H1 (cell line): ENCODE data around the gene HEPHL1. TPM values are rescaled to one million over a fixed set of nuclear protein-coding genes. Genes with fewer than 3 reads are reported as not detected.

ENCODE experiments used
- CHD7 ChIP-seq: fragments of 300-600 bp; sonication (generic); IDR thresholded peaks from 2 replicates; pipeline ENCODE4 v1.7.1; 2012; ENCODE audit warnings: low read length, moderate library complexity, mild to moderate bottlenecking, inconsistent platforms; ENCODE audit not compliant: insufficient replicate concordance
- MAX ChIP-seq: IDR thresholded peaks from 2 replicates; pipeline ENCODE4 v1.6.1; 2012; ENCODE audit warnings: inconsistent platforms
- polyA plus RNA-seq, 7 experiments: library from polyadenylated mRNA; depleted of rRNA in 3 of 7; stranded (reverse) in 5 of 7; unstranded in 2 of 7; fragments of >200 nt in 5 of 7; fragments of 200-250 nt in 2 of 7; gene quantifications; 1 replicate in 5 of 7; 2 replicates in 1 of 7; 4 replicates in 1 of 7; pipeline versions ENCODE4 v1.2.1 to v1.2.3, GENCODE V29; 2011 to 2013; ENCODE audit warnings: missing spikeins in 2 of 7, mixed read lengths in 2 of 7
- total RNA-seq: library from RNA; stranded (reverse); fragmentation: NEBNext Ultra II Directional; extraction: Animal tissue kit (Norgen Biotek cat#: 25700); gene quantifications from 2 replicates; pipeline ENCODE4 v1.2.1, GENCODE V29; 2021

HEPHL1 gene
- total and polyA plus RNA-seq, 2 of the 8 experiments (the other 6 are each of a cell fraction or from before 2014, with no cell fraction given): 0.09 to 0.11 TPM

GRCh38 chr11:94068764-94069163, 47.6 kb downstream of the HEPHL1 start (continued):
- no peak for TF ChIP-seq CHD7
- no peak for TF ChIP-seq MAX
